GM19328 (cell line): Measurements from ENCODE around the gene CAPN12.
"Not testable (repeated sequence)": the region's sequence is repeated elsewhere in the genome, so short reads cannot be mapped to it uniquely, and the experiment has no call there.

Source experiments
- ATAC-seq: cut with Tn5 transposase; IDR thresholded peaks from one replicate; pipeline ENCODE4 v1.9.1; 2021; ENCODE audit warnings: mild to moderate bottlenecking, moderate library complexity; ENCODE audit not compliant: unreplicated experiment

The CAPN12 gene

GRCh38 chr19:38744298-38744681, at the start of gene CAPN12:
TSS of gene CAPN12 (minus strand) at chr19:38744474. CDS start at chr19:38744165, 309 bp downstream.
- ATAC-seq = no peak

- ATAC-seq = no peak
Measured at GRCh38 chr19:38793671-38794070, 49.4 kb upstream of the CAPN12 start.

- no peak for ATAC-seq
Measured at GRCh38 chr19:38793177-38793576, 48.9 kb upstream of the CAPN12 start.

- no peak for ATAC-seq
Measured at GRCh38 chr19:38792250-38793111, 48.2 kb upstream of the CAPN12 start.

- ATAC-seq = not testable (repeated sequence)
Measured at GRCh38 chr19:38791451-38792064, 47.3 kb upstream of the CAPN12 start.

GRCh38 chr19:38790507-38791403, 46.5 kb upstream of the CAPN12 start:
- ATAC-seq = not testable (repeated sequence)

GRCh38 chr19:38788478-38789243, 44.4 kb upstream of the CAPN12 start, which contains the start of gene LGALS7B:
TSS of gene LGALS7B (plus strand) at chr19:38789200. CDS start at chr19:38789227, 27 bp downstream.
- ATAC-seq = no peak

GRCh38 chr19:38786572-38787265, 42.4 kb upstream of the CAPN12 start:
- ATAC-seq = no peak

GRCh38 chr19:38786061-38786460, 41.8 kb upstream of the CAPN12 start:
- ATAC-seq = not testable (repeated sequence)

- ATAC-seq = no peak
Measured at GRCh38 chr19:38785187-38785699, 41.0 kb upstream of the CAPN12 start.

- no peak for ATAC-seq
Measured at GRCh38 chr19:38784224-38784623, 40.0 kb upstream of the CAPN12 start.

GRCh38 chr19:38782212-38782611, 37.9 kb upstream of the CAPN12 start:
- not testable (repeated sequence) for ATAC-seq

- no peak for ATAC-seq
Measured at GRCh38 chr19:38781058-38781457, 36.8 kb upstream of the CAPN12 start.

- no peak for ATAC-seq
Measured at GRCh38 chr19:38780443-38780842, 36.2 kb upstream of the CAPN12 start.

GRCh38 chr19:38778733-38779132, 34.5 kb upstream of the CAPN12 start:
- no peak for ATAC-seq

- no peak for ATAC-seq
Measured at GRCh38 chr19:38774181-38774950, 30.1 kb upstream of the CAPN12 start.

GRCh38 chr19:38773469-38774177, 29.3 kb upstream of the CAPN12 start, which contains the start of gene LGALS7:
TSS of gene LGALS7 (minus strand) at chr19:38773517. CDS start at chr19:38773492, 25 bp downstream.
- no peak for ATAC-seq

- ATAC-seq = not testable (repeated sequence)
Measured at GRCh38 chr19:38771569-38771968, 27.3 kb upstream of the CAPN12 start.
